Suprapubic skin (tissue), 4 donors: ENCODE data around the gene CTNNA3.

Source experiments
- CTCF ChIP-seq, 2 donors: fragments of 200-600 bp in 1 of 2; fragments of 450-650 bp in 1 of 2; sonication (generic) in 1 of 2; IDR thresholded peaks; one replicate each; pipeline ENCODE4 v1.5.1; 2016 to 2019; ENCODE audit warnings: antibody characterized with exemption in 2 of 2, mild to moderate bottlenecking in 1 of 2, moderate library complexity in 1 of 2
- POLR2A ChIP-seq, 2 donors: fragments of 450-650 bp; IDR thresholded peaks; one replicate each; pipeline ENCODE4 v1.6.1; 2017; ENCODE audit warnings: antibody characterized with exemption in 2 of 2, mild to moderate bottlenecking in 2 of 2, moderate library complexity in 2 of 2
- POLR2AphosphoS5 ChIP-seq, 3 donors: sonication (generic); formaldehyde crosslinking; IDR thresholded peaks; one replicate each; pipeline ENCODE4 v1.6.1; 2017; ENCODE audit warnings: antibody characterized with exemption in 3 of 3

GRCh38 chr10:66813122-66813521, 882.9 kb downstream of the CTNNA3 start:
- no peak for TF ChIP-seq CTCF (IDR thresholded peaks at IDR 0.05)
- TF ChIP-seq POLR2AphosphoS5 (IDR thresholded peaks at IDR 0.05) = no peak
- no peak for TF ChIP-seq POLR2A (IDR thresholded peaks at IDR 0.05)
